Keratinocyte (primary cell): ENCODE measurements around the gene SPATA2.

Source experiments
- CTCF ChIP-seq, 3 experiments: IDR thresholded peaks in 1 of 3; conservative IDR thresholded peaks in 1 of 3; optimal IDR thresholded peaks in 1 of 3; 2 replicates in 2 of 3; 3 replicates in 1 of 3; pipeline versions ENCODE3 to v1.5.1; 2011; ENCODE audit warnings: low read length in 3 of 3, mild to moderate bottlenecking in 3 of 3, moderate library complexity in 2 of 3, control low read depth in 1 of 3, inconsistent platforms in 1 of 3; ENCODE audit not compliant: insufficient read depth in 2 of 3; ENCODE audit errors: extremely low read depth in 1 of 3
- EZH2 ChIP-seq: IDR thresholded peaks from one replicate; pipeline ENCODE4 v1.6.1; 2012; ENCODE audit warnings: inconsistent platforms, mild to moderate bottlenecking, low read length, moderate library complexity

- TF ChIP-seq CTCF (optimal IDR thresholded peaks at IDR 0.05 in 1 of 3, IDR thresholded peaks at IDR 0.05 in 1 of 3, conservative IDR thresholded peaks at IDR 0.05 in 1 of 3; ENCODE audit: extremely low read depth in 1 of 3, insufficient read depth in 2 of 3, low read length in 3 of 3) (no peak), EZH2 (no peak)
These were observed 40.6 kb downstream of the SPATA2 start for GRCh38 chr20:49874696-49875095.
